PC-3 (cell line): ENCODE measurements around the gene ZNF668.

Experiments used
- CTCF ChIP-seq: fragments of 300-600 bp; sonication (generic); conservative IDR thresholded peaks from 2 replicates; pipeline ENCODE4 v1.5.1; 2017; ENCODE audit warnings: antibody characterized with exemption, low read depth, mild to moderate bottlenecking, low read length
- EZH2 ChIP-seq: fragments of 300-600 bp; sonication (generic); IDR thresholded peaks from one replicate; pipeline ENCODE4 v1.6.1; 2017; ENCODE audit warnings: antibody characterized with exemption, mild to moderate bottlenecking, low read length; ENCODE audit not compliant: unreplicated experiment
- EZH2phosphoT487 ChIP-seq: fragments of 300-600 bp; sonication (generic); IDR thresholded peaks from 2 replicates; pipeline ENCODE4 v1.6.1; 2018; ENCODE audit warnings: mild to moderate bottlenecking, antibody characterized with exemption, low read length, borderline replicate concordance

GRCh38 chr16:31020536-31020935 lies 53.5 kb downstream of the ZNF668 start:
- TF ChIP-seq CTCF (no peak), EZH2 (no peak), EZH2phosphoT487 (no peak)
